HT1080 (cell line): ENCODE results near the gene CENPW. TPM values are rescaled to one million over a fixed set of nuclear protein-coding genes. Genes with fewer than 3 reads are reported as not detected.

ENCODE experiments used
- DNase-seq: peaks from one replicate; pipeline ENCODE4 v3.0.0-alpha.2; 2015; ENCODE audit warnings: low read depth
- total RNA-seq: library from RNA; depleted of rRNA; stranded (reverse); fragments of >200 nt; shearing (Covaris generic); gene quantifications from 2 replicates; pipeline ENCODE4 v1.2.3, GENCODE V29; 2014

The CENPW gene
- total RNA-seq, 1 experiment from 2014 or later = 28.5 TPM

- no peak for DNase-seq
Observed at GRCh38 chr6:126372626-126373025, 32.7 kb downstream of the CENPW start.

GRCh38 chr6:126373344-126373743 is 33.4 kb downstream of the CENPW start:
- no peak for DNase-seq

- DNase-seq = no peak
Observed at GRCh38 chr6:126374372-126374771, 34.5 kb downstream of the CENPW start.

- DNase-seq = no peak
Observed at GRCh38 chr6:126376682-126377081, 36.8 kb downstream of the CENPW start.

- no peak for DNase-seq
Observed at GRCh38 chr6:126377594-126378153, 37.8 kb downstream of the CENPW start.

GRCh38 chr6:126380072-126380583 is 40.2 kb downstream of the CENPW start:
- no peak for DNase-seq

GRCh38 chr6:126381498-126381897 is 41.6 kb downstream of the CENPW start:
- no peak for DNase-seq

- DNase-seq = no peak
Observed at GRCh38 chr6:126383203-126383602, 43.3 kb downstream of the CENPW start.

- no peak for DNase-seq
Observed at GRCh38 chr6:126385536-126385935, 45.6 kb downstream of the CENPW start.

- no peak for DNase-seq
Observed at GRCh38 chr6:126388104-126388598, 48.2 kb downstream of the CENPW start.

- DNase-seq = peak; percentile 52
Observed at GRCh38 chr6:126396131-126396530, 56.2 kb downstream of the CENPW start.
